NCI-H524 (cell line): ENCODE results near the gene MAGEL2.
"Not testable (repeated sequence)": the region's sequence is repeated elsewhere in the genome, so short reads cannot be mapped to it uniquely, and the experiment has no call there.

ENCODE experiments used
- DNase-seq, 2 experiments: peaks; one replicate each; lab custom pipeline; 2025; lab: John Stamatoyannopoulos, UW

The MAGEL2 gene

DNA sequence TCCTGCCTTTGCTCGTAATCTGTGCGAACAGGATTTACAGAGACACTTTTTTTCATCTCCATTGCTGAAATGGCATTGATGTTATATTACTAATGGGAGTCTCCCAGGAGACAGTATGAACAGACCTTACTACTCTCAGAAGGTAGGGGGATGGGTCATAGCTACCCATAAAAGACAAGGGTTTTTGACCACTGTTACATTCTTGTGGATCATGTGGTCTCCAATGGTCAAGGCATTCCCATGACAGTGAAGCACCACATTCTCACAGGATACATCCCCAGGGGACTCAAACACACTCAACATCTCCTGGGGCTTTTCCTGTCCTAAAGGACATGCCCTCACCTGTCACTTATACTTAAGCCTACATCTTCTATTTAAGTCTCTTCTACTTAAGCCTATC lies 41.4 kb downstream of the MAGEL2 start:
- DNase-seq = no peak

DNA sequence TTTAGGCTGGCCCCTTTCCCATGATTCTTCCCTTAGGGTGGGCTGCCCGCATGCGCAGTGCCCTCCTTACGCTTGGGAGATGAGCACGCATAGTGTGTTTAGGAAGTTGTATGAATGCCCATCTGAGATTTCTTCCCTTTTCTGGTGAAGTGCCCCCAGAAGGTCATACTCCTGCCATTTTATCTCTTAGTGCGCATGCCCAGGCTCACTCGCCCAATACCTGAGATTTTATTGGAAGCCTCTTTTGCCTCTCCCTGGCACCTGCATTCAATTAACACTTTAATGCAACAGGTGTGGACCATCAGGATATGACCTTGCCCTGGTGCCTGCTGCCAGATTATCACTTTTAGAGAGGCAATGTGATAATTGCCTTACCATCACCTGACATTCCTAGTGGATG lies 45.5 kb downstream of the MAGEL2 start:
- no peak for DNase-seq

DNA sequence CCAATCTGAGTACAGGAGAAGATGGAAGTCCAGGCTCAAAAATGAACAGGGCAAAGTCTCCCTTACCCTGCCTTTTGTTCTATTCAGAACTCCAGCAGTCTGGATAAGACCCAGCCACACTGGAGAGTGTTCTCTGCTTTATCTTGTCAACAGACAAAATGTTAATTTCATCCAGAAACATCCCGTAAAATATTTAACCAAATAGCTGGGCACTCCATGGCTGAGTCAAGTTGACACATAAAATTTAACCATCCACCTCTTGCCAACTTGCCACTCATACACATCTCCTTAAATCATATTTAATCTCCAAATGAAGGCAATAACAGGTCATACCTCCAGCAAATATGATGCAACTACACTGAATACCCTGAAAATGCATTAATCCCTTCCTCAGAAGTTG lies 48.6 kb downstream of the MAGEL2 start:
- no peak for DNase-seq

DNA sequence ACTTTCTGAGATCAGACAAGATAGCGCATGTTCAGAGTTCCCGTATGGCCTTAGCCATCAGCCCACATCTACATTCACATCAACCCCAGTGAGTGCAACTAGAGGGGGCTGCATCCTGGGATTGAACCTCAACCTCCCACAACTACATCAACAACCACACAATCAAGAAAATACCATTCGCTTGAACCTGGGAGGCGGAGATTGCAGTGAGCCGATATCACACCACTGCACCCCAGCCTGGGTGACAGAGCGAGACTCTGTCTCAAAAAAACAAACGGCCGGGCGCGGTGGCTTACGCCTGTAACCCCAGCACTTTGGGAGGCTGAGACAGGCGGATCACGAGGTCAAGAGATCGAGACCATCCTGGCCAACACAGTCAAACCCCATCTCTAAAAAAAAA lies 50.4 kb downstream of the MAGEL2 start:
- DNase-seq = not testable (repeated sequence)

DNA sequence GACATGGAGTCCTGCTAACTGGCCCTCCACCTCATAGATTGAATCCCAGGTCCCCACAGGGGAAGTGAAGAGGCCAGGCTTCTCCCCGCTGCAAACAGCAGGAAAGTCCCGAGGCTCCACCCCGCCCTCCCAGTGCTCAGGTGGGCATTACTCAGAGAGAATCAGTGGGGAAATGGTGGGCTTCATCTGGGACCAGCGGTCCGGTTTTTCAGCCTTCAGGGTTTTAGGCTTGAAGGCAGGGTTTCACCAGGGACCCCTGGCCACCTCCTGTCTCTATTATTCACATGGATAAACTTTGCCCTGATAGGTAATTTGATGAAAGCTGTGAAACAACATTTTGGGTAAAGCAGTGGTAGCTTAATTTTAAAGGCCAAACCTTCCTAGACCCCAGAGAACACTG lies 50.9 kb downstream of the MAGEL2 start:
- DNase-seq = no peak

DNA sequence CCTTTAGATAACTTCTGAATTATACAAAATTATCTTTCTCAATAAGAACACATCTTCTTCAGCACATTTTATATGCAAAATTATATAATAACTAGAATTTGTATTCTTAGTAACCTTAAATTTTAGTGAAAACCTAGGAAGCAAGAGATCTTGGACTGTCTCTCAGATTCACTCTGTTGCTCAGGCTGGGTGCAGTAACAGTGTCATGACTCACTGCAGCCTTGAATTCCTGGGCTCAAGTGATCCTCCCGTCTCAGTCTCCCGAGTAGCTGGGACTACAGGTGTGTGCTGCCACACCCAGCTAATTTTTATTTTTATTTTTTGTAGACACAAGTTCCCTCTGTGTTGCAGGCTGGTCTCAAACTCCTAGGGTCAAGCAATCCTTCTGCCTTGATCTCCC lies 52.3 kb downstream of the MAGEL2 start:
- DNase-seq = no peak

DNA sequence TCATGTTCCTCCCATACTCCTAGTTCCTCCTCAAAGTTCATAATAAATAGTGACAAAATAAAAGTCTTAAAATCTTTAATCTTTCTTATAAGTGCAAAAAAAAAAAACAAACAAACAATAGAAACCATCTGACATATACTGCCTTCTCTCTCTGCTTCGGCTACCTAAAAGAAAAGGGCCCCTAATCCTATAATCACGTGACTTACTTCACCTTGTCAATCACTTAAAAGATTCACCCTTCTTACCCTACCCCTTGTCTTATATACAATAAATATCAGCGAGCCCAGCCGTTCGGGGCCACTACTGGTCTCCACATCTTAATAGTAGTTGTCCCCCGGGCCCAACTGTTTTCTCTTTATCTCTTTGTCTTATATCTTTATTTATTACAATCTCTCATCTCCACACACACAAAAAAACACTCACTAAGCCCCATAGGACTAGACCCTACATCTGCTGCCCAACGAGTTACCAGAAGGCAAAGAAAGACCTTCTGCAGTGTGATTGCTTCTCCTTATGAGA lies 53.4 kb downstream of the MAGEL2 start:
- no peak for DNase-seq
